ENCODE measurements around the gene AATF.

- no peak for TF ChIP-seq CTCF (IDR thresholded peaks at IDR 0.05; ENCODE audit: low read length)
- no peak for TF ChIP-seq EZH2 (IDR thresholded peaks at IDR 0.05; ENCODE audit: borderline replicate concordance, low read length)
Observed at GRCh38 chr17:36928471-36929345, 20.0 kb upstream of the AATF start.
